NCI-H510A treated with DMSO at 0.1 percent for 48 hours (cell line): ENCODE data around the gene P2RX4.
"Not testable (repeated sequence)": the region's sequence is repeated elsewhere in the genome, so short reads cannot be mapped to it uniquely, and the experiment has no call there.

Source experiments
- DNase-seq: peaks from one replicate; lab custom pipeline; 2025; lab: John Stamatoyannopoulos, UW

P2RX4 gene

GRCh38 chr12:121189131-121189530 is 20.8 kb upstream of the P2RX4 start:
- DNase-seq, result no peak

GRCh38 chr12:121189619-121190155 is 20.2 kb upstream of the P2RX4 start:
- no peak for DNase-seq

DNA sequence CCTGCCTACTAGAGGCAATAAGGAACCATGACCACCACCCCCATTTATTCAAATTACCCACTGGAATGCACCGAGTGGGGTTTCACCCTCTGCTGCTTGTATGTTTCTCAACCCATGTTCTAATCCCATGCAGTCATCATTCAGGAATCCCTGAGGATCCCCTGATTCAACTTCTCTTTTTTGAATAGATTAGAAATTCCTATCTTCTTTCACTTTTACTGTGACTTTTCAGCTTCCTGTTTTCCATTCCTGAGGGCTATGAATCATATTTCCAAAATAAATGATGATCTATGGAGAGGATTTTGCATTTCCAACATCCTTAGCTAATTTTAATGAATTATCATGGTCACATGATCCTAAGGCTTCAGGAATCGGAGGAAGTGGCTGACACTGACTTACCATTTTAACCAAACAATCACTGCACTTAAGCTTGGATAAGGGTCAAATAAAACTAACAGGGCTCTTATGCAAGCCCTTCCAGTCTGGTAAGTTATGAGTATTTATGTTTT is 19.4 kb upstream of the P2RX4 start:
- no peak for DNase-seq

DNA sequence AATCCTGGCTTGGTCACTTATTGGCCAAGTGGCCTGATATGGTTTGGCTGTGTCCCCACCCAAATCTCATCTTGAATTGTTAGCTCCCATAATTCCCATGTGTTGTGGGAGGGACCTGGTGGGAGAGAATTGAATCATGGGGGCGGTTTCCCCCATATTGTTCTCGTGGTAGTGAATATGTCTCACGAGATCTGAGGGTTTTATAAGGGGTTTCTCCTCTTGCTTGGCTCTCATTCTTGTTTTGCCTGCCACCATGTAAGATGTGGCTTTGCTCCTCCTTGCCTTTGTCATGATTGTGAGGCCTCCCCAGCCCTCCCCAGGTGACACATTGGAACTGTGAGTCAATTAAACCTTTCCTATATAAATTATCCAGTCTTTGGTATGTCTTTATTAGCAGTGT is 18.8 kb upstream of the P2RX4 start:
- DNase-seq, result no peak

DNA sequence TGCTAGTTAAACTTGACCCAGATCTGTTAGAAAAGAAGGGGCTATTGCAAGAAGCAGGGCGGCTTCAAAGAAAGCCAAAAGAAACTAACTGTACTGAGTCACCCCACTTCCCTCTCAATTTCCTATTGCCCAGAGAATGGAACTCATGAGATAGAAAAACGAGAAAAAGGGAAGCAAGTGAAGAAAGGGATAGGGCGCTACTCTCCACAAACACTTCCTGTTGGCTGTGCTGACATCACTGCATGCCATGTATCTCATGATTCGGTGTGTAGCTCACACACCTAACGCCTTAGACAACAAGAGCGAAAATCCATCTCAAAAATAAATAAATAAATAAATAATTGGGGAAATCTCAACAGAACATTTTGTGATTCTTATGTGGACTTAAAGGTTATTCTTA is 13.0 kb upstream of the P2RX4 start:
- DNase-seq, result no peak

- no peak for DNase-seq
Observed at GRCh38 chr12:121198949-121199348, 11.0 kb upstream of the P2RX4 start.

DNA sequence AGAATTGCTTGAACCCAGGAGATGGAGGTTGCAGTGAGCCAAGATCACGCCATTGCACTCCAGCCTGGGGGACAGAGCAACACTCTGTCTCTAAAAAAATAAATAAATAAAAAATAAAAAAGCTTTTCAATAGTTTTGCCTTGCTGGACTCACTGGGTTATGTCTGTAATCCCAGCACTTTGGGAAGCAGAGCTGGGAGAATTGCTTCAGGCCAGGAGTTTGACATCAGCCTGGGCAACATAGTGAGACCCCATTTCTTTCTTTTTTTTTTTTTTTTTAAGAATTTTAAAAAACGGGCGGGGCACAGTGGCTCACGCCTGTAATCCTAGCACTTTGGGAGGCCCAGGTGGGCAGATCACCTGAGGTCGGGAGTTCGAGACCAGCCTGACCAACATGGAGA is 8.8 kb upstream of the P2RX4 start:
- DNase-seq, result not testable (repeated sequence)

- no peak for DNase-seq
Observed at GRCh38 chr12:121202407-121203355, 7.2 kb upstream of the P2RX4 start.

DNA sequence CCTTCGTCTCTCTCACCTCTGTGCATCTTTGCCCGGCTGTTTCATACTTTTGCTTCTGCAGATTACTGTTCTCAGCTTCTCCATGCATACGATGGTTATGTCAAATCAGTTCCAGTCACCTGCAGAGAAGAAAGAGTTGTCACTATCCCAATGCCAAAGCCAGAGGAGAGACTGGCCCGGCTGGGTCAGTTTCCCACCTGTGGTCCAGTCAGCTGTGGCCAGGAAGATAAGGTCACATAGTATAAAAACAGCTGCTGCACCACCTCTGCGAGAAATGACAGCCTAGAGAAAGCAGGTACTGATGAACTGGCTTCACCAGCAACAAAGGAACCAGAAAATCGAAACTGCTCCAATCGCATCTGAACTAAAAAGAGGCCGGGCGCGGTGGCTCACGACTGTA is 6.4 kb upstream of the P2RX4 start:
- no peak for DNase-seq

- DNase-seq, result no peak
Observed at GRCh38 chr12:121205491-121205890, 4.4 kb upstream of the P2RX4 start.

- not testable (repeated sequence) for DNase-seq
Observed at GRCh38 chr12:121208571-121208970, 1.4 kb upstream of the P2RX4 start.

DNA sequence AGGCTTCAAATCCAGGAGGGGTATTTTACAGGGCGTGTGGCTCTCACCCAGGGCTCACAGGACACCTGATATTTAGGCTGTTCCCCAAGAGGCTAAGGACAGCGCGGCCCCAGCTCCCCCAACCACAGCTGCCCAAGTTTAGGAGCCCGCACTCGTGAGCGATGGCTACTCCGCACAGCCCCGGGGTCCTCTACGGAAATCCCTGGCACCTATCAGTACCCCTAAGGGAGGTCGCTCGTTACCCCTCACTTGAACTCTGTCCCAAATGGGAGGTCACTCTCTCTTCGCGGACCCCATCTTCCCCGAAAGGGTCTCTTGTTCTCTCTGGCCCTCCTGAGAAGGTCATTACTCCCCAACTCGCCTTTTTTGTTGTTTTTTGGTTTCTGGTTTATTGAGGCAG is 708 bp upstream of the P2RX4 start:
- DNase-seq, result no peak

DNA sequence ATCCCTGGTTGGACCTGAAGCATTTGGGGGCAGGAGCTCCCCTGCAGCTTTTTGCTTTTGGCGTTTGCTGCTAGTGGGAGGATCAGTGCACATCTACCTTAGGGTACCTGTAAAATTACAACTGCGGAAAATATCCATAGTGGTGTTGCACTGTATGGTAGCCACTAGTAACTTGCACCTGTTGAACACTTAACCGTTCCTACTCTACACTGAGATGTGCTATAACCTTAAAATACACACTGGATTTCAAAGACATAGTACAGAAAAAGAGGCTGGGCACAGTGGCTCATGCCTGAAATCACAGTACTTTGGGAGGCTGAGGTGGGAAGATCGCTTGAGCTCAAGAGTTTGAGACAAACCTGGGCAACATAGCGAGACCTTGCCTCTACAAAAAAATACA is 2.9 kb downstream of the P2RX4 start:
- DNase-seq, result no peak

DNA sequence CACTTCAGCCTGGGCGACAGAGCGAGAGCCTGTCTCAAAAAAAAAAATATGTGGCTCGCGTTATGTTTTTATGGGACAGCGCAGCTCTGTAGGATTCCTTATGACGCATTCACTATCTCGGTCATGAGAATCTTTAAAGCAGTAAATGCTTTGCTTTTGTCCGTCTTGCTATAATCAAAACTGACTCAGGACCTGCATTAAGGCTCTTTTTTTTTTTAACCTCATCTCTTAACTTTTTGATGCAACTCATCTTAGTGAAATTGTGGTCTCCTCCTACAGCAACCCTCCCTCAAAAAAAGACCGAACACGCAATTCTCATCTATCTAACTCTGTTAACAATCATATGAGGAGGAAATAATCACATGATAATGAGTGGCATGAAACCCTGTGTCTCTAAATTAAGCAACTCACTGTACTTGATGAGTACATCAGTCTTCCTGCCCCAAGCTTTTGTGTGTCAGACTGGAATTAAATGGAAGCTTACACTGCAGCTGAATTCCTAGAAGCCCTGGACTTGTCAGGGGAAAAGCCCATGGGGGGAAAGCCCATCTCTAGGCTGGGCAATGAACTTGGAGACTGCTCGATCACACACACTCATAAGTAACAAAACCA is 4.3 kb downstream of the P2RX4 start:
- DNase-seq, result no peak

DNA sequence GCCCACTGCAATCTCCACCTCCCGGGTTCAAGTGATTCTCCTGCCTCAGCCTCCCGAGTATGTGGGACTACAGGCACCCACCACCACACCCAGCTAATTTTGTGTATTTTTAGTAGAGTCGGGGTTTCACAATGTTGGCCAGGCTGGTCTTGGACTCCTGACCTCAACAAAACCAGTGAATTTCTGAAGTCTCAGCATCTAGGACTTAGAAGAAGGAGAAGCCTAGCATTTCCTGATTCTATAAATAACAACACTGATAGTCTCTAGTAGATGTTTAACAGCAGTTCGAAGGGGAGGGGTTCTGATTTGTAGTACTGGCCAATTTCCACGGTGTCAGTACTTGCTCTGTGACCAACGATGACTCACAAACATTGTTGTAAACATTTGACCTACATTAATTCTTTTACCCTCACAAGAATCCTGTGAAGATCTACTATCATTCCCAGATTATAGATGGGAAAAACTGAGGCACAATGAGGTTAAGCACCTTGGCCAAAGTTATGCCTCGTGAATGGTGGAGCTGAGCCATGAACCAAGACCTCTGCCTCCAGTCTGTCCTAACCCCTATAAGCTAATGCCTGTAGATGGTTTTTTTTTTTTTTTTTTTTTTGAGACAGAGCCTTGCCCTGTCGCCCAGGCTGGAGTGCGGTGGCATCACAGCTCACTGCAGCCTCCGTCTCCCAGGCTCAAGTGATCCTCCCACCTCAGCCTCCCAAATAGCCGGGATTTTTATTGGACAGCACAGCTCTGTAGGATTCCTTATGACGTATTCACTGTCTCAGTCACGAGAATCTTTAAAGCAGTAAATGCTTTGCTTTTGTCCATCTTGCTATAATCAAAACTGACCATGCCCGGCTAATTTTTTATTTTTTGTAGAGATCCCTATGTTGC is 5.2 kb downstream of the P2RX4 start:
- DNase-seq, result no peak

GRCh38 chr12:121216102-121216501 is 6.2 kb downstream of the P2RX4 start:
- DNase-seq, result no peak

DNA sequence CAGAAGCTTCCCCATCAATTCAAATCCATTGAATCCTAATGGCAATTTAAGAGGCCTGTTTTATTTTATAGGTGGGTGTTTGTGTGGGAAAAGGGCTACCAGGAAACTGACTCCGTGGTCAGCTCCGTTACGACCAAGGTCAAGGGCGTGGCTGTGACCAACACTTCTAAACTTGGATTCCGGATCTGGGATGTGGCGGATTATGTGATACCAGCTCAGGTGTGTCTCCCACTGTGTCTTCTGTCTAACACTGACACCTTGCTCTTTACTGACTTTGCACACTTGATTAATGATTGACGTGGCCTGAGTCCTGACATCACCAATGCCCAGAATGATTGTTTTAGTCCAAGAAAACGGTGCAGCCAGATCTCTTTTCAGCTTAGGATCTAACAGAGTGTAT is 7.1 kb downstream of the P2RX4 start:
- DNase-seq, result no peak

GRCh38 chr12:121217761-121218160 is 7.8 kb downstream of the P2RX4 start:
- no peak for DNase-seq

DNA sequence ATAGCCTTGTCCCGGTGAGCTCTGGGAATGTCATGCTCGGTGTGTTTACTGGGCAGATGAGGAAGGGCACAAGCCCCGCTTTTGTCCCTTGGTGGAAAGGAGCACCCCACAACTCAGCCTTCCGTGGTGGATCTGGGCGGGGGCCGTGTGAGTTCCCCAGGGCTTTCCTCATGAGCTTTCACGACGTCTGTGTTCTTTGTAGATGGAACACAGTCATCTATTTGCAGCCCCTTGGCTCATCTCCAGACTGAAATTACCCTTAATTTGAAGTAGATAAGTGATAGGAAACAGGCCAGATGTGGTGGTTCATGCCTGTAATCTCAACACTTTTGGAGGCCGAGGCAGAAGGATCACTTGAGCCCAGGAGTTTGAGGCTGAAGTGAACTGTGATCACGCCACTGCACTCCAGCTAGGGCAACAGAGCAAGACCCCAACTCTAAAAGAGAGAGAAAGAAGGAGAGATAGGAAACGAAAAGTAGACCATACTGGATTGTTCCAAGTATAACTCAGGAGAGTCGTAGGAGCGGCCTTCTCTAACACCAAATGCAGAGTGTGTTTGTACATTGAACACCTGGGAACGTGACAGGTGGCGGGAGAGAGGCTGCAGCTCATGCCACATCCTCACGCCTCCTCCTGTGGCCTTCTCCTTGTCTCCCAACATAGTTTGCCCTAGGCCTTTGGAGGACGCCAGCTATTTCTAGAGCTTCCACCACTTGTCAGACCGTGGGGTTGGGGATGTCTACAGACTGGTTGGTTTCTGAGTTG is 8.8 kb downstream of the P2RX4 start:
- no peak for DNase-seq

DNA sequence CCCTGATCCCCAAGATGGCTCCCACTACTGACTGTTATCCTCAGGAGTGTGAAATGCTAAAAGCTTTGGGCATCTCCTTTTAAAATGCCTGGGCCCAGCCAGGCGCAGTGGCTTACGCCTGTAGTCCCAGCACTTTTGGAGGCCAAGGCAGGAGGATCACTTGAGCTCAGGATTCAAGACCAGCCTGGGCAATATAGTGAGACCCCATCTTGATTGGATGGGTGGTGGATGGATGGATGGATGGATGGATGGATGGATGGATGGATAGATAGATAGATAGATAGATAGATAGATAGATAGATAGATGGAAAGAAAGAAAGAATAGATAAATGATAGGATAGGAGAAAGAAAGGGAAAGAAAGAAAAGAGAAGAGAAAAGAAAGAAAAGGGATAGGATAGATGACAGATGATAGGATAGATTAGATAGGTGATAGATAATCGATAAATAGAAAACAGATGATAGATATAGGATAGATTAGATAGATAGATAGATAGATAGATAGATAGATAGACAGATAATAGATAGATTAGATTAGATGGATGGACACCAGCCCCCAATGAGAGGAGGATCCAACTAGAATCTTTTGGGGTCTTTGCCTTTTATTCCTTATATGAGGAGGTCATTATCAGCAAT is 9.5 kb downstream of the P2RX4 start:
- DNase-seq, result no peak

DNA sequence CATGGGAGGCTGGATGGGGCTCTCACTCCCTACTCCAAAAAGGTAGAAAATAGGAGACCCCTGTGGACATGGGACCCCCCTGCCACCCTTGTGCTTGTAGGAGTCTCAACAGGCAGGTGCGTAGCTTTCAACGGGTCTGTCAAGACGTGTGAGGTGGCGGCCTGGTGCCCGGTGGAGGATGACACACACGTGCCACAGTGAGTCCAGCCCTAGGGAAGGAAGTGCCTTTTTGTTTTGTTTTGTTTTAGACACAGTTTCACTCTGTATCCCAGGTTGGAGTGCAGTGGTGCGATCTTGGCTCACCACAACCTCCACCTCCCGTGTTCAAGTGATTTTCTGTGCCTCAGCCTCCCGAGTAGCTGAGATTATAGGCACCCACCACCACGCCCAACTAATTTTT is 12.9 kb downstream of the P2RX4 start:
- DNase-seq, result no peak
